GM12875 (cell line): ENCODE measurements around the gene MMAB.

Experiments
- H3K4me3 ChIP-seq: one replicate; pipeline ENCODE4 v1.5.1; 2011; ENCODE audit warnings: low read depth, low read length, control low read depth
- TF ChIP-seq, protein P1 (sequence below): IDR thresholded peaks from 2 replicates; pipeline ENCODE4 v1.5.1; 2011; ENCODE audit warnings: low read depth, mild to moderate bottlenecking, control low read depth, inconsistent platforms, low read length, moderate library complexity, borderline replicate concordance; ENCODE audit not compliant: insufficient read depth

MMAB gene

DNA sequence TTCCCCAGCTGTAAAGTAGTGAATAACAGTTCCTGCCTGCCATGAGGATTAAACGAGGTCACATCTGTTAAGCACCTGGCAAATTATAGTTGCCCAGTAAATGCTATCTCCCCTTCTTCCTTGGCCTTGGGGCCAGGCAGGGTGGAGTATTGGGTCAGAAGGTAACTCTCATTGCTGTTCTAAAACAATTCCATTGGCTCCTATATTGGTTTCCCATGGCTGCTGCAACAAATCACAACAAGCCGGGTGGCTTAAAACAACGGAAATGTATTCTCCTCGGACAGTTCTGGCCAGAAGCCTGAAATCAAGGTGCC lies 31.9 kb downstream of the MMAB start:
- TF ChIP-seq, protein P1, sequence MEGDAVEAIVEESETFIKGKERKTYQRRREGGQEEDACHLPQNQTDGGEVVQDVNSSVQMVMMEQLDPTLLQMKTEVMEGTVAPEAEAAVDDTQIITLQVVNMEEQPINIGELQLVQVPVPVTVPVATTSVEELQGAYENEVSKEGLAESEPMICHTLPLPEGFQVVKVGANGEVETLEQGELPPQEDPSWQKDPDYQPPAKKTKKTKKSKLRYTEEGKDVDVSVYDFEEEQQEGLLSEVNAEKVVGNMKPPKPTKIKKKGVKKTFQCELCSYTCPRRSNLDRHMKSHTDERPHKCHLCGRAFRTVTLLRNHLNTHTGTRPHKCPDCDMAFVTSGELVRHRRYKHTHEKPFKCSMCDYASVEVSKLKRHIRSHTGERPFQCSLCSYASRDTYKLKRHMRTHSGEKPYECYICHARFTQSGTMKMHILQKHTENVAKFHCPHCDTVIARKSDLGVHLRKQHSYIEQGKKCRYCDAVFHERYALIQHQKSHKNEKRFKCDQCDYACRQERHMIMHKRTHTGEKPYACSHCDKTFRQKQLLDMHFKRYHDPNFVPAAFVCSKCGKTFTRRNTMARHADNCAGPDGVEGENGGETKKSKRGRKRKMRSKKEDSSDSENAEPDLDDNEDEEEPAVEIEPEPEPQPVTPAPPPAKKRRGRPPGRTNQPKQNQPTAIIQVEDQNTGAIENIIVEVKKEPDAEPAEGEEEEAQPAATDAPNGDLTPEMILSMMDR: no peak
- no peak overlapping the region for H3K4me3 ChIP-seq

DNA sequence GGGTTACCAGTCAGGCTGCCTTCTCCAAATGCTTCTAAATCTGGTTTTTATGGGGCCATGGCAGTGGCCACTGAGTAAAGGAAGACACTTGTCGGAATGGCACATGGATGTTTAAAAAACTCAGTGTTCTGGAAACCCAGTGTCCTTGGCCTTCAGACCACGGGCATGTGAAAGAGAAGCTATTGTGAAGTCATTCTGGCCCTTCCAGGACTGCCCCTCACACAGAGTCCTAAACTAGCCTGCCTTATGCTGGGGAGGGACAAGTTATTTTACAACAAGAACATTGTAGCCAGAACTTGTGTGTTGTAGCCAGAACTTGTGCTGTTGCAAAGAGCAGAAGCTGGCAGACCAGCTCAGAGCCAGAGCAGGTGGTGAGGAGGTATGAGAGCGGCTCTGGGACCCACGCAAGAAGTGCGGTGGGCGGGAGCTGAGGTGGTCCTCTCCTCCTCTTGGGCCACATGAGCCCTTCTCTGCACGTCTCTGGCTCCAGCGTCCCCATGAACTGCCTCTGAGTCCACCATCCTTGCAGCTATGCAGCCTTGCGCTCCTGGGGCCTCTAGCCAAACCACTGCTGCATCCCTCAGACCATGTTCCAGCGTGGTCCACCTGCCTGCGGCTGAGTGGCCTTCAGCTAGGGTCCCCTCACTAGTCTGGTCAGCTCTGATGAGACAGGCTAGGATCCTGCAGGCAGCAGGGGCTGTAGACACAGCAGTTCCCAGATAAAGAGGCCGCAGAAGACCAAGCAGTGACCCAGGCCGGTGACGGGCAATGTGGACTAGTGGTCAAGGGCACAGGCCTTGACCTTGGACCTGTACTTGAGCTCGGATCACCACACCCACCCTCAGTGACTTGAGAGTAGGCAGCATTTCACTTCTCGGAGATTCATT lies 32.5 kb downstream of the MMAB start:
- no peak overlapping the region for H3K4me3 ChIP-seq
- TF ChIP-seq, protein P1: no peak

DNA sequence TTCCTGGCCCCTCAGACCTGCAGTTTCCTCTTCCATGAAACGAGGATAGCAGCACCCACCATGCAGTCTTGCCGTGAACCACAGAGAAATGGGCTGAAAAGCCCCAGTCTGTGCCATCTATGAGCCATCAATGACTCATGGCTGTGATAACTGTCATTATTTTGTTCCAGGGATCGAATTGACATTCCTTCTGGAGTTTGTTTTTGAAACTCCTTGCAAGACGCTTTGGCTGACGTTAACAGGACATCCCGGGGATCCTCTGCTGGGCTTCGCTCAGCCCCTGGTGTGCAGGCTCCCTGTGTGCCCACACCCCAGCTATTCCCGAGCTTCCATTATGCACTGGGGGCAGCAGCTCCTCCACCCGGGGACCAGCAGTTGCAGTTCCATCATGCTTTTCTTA lies 33.8 kb downstream of the MMAB start:
- H3K4me3 ChIP-seq: no peak overlapping the region
- TF ChIP-seq, protein P1: no peak

DNA sequence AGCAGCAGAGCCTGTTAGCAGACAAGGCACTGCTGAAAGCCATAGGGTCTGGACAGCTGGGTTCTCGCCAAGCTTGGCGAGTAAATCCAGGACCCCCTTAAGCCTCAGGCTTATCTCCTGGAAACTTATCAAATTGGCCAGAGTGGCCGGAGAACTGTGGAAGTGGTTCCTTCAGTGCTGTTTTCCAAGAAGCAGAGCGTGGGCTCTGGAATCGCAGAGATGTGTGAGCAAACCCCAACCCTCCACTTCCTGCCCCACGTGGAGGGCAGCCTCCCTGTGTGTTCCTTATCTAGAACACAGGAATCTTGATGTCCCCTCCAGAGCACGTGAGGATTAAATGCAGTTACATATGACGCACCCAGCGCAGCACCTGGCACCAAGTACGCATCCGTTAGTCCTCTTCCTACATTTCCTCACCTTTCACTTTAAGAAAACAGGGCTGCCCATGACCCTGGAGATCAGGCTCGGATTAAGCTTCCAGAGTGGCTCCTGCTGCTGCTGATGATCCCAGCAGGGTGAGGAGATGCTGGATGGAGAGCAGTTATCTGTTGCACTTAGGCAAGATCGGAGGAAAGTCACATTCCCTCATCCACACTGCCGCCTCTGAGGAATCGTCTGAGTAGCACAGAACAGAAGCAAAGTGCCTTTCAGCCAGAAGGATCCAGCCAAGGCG lies 35.0 kb downstream of the MMAB start:
- H3K4me3 ChIP-seq: no peak overlapping the region
- TF ChIP-seq, protein P1: no peak

DNA sequence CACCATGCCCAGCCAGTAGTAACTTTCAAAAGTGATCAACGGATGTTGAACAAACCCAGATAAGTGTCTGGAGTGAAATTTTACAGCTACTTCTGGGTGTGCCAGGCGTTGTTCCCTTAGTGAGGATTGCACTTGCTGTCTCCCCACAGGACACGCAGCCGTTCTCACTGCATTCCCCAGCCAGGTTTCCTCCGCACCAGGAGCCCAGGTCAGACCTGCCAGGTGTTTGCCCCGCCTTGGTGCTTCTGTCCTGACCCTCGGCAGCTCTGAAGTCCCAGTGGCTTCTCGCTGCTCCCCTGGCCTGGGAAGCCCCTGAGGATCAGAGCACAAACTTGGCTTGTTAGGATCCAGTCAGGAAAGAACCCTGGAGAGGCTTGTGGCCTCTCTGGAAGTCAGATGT lies 36.2 kb downstream of the MMAB start:
- H3K4me3 ChIP-seq: no peak overlapping the region
- TF ChIP-seq, protein P1: no peak

DNA sequence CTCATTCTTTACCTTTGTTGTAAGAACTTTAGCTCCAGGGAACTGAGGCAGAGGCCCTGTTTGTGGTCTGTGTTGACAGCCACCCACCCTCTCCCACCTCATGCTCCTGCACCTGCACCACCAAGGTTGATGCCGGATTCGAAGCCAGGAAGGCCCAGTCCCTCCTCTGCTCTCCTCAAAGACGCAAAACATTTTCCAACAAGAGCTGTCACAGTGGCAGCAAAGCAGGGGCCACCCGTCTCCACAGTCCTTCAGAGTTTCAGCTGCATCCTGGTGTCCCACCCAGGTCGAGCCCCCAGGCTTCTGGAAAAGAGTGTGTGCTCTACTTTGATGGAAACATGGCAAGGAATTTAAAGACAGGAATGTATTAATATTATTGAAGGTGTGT lies 37.4 kb downstream of the MMAB start:
- TF ChIP-seq, protein P1: no peak

More for the DNA sequence above, 37.4 kb downstream of the MMAB start:
- H3K4me3 ChIP-seq: no peak overlapping the region
